GM23338 (cell line): Measurements from ENCODE around the gene MGLL. TPM values are rescaled to one million over a fixed set of nuclear protein-coding genes. Genes with fewer than 3 reads are reported as not detected.
"Not testable (repeated sequence)": the region's sequence is repeated elsewhere in the genome, so short reads cannot be mapped to it uniquely, and the experiment has no call there.

Source experiments
- ATAC-seq: fragments of 200-7000 bp; cut with Tn5 transposase; 3 replicates; pipeline ENCODE4 v1.9.1; 2020
- DNase-seq: peaks from one replicate; pipeline ENCODE4 v3.0.0-alpha.2; 2015; ENCODE audit warnings: low spot score
- H2AFZ ChIP-seq: fragments of 200-600 bp; sonication (generic); 2 replicates; pipeline ENCODE4 v1.8.0; 2016; ENCODE audit warnings: antibody characterized with exemption, mild to moderate bottlenecking, moderate library complexity
- H3F3A ChIP-seq: fragments of 200-600 bp; sonication (generic); replicated peaks from 2 replicates; pipeline ENCODE4 v1.8.0; 2017; ENCODE audit warnings: antibody characterized with exemption, mixed run types, low read depth
- H3K27ac ChIP-seq: fragments of 200-600 bp; sonication (generic); 2 replicates; pipeline ENCODE4 v1.6.1; 2016; ENCODE audit warnings: low read depth
- H3K27me3 ChIP-seq: fragments of 200-600 bp; sonication (generic); 2 replicates; pipeline ENCODE4 v1.8.0; 2016; ENCODE audit warnings: mild to moderate bottlenecking, mixed run types, moderate library complexity; ENCODE audit not compliant: insufficient read depth
- H3K36me3 ChIP-seq: fragments of 200-600 bp; sonication (generic); 2 replicates; pipeline ENCODE4 v1.8.0; 2016; ENCODE audit warnings: mild to moderate bottlenecking; ENCODE audit not compliant: insufficient read depth
- H3K4me1 ChIP-seq: fragments of 200-600 bp; sonication (generic); 2 replicates; pipeline ENCODE4 v1.8.0; 2016; ENCODE audit warnings: mild to moderate bottlenecking, moderate library complexity; ENCODE audit not compliant: insufficient read depth
- H3K4me2 ChIP-seq: fragments of 200-600 bp; sonication (generic); 2 replicates; pipeline ENCODE4 v1.7.1; 2017; ENCODE audit warnings: mixed run types
- H3K4me3 ChIP-seq: fragments of 200-600 bp; sonication (generic); 2 replicates; pipeline ENCODE4 v1.6.1; 2016; ENCODE audit warnings: mixed run types
- H3K79me2 ChIP-seq: fragments of 200-600 bp; sonication (generic); replicated peaks from 2 replicates; pipeline ENCODE4 v1.8.0; 2017; ENCODE audit warnings: mild to moderate bottlenecking; ENCODE audit not compliant: insufficient read depth
- H3K9me2 ChIP-seq: fragments of 200-600 bp; sonication (generic); 2 replicates; pipeline ENCODE4 v1.8.0; 2017; ENCODE audit not compliant: insufficient read depth
- H4K20me1 ChIP-seq: fragments of 200-600 bp; sonication (generic); replicated peaks from 2 replicates; pipeline ENCODE4 v1.8.0; 2017; ENCODE audit warnings: mild to moderate bottlenecking; ENCODE audit not compliant: insufficient read depth
- H3K27ac Mint-ChIP-seq: 2 replicates; pipeline ENCODE4 v1.8.0; 2020; ENCODE audit warnings: inconsistent platforms, mild to moderate bottlenecking, moderate library complexity, mixed read lengths
- H3K27me3 Mint-ChIP-seq: 3 replicates; pipeline ENCODE4 v1.8.0; 2022; ENCODE audit warnings: low read depth, mild to moderate bottlenecking, moderate library complexity, mixed read lengths, inconsistent platforms; ENCODE audit not compliant: insufficient read depth, poor library complexity
- H3K36me3 Mint-ChIP-seq: 3 replicates; pipeline ENCODE4 v1.8.0; 2021; ENCODE audit warnings: low read depth, mild to moderate bottlenecking, inconsistent platforms, moderate library complexity, mixed read lengths
- H3K4me1 Mint-ChIP-seq: 3 replicates; pipeline ENCODE4 v1.8.0; 2020; ENCODE audit warnings: mild to moderate bottlenecking, inconsistent platforms, mixed read lengths
- H3K4me3 Mint-ChIP-seq: 3 replicates; pipeline ENCODE4 v1.8.0; 2021; ENCODE audit warnings: moderate library complexity, mild to moderate bottlenecking, inconsistent platforms, mixed read lengths
- H3K9me3 Mint-ChIP-seq: 3 replicates; pipeline ENCODE4 v1.8.0; 2020; ENCODE audit warnings: moderate library complexity, mild to moderate bottlenecking, inconsistent platforms, mixed read lengths
- CREB1 ChIP-seq: fragments of 250-450 bp; sonication (Bioruptor Pico); IDR thresholded peaks from 2 replicates; pipeline ENCODE4 v1.5.0; 2020; ENCODE audit warnings: low read depth, mild to moderate bottlenecking, moderate library complexity
- EZH2 ChIP-seq: fragments of 200-600 bp; sonication (generic); IDR thresholded peaks from one replicate; pipeline ENCODE4 v1.8.0; 2017; ENCODE audit warnings: antibody characterized with exemption, mild to moderate bottlenecking, low read depth; ENCODE audit not compliant: unreplicated experiment
- EZH2phosphoT487 ChIP-seq: fragments of 200-600 bp; sonication (generic); IDR thresholded peaks from one replicate; pipeline ENCODE4 v1.8.1; 2018; ENCODE audit warnings: antibody characterized with exemption; ENCODE audit not compliant: unreplicated experiment
- JUNB ChIP-seq: IDR thresholded peaks from one replicate; pipeline ENCODE4 v1.6.1; 2016; ENCODE audit warnings: antibody characterized with exemption; ENCODE audit not compliant: unreplicated experiment
- NANOG ChIP-seq: IDR thresholded peaks from 2 replicates; pipeline ENCODE4 v1.6.1; 2016; ENCODE audit warnings: antibody characterized with exemption, borderline replicate concordance
- POLR2AphosphoS5 ChIP-seq: IDR thresholded peaks from 2 replicates; pipeline ENCODE4 v1.6.1; 2016; ENCODE audit warnings: antibody characterized with exemption, low read depth
- STAT1 ChIP-seq: IDR thresholded peaks from one replicate; pipeline ENCODE4 v1.6.1; 2016; ENCODE audit warnings: antibody characterized with exemption; ENCODE audit not compliant: unreplicated experiment
- ZNF114 ChIP-seq: fragments of 250-450 bp; sonication (Bioruptor Pico); IDR thresholded peaks from 2 replicates; pipeline ENCODE4 v1.5.0; 2020; ENCODE audit warnings: mild to moderate bottlenecking, moderate library complexity
- ZNF331 ChIP-seq: fragments of 250-450 bp; sonication (Bioruptor Pico); IDR thresholded peaks from 2 replicates; pipeline ENCODE4 v1.5.0; 2020; ENCODE audit warnings: low read depth, mild to moderate bottlenecking, moderate library complexity
- polyA plus RNA-seq: library from polyadenylated mRNA; unstranded; fragments of >200 nt; fragmentation: Nextera tagmentation; extraction: Ambion mirVana; gene quantifications from 2 replicates; pipeline ENCODE4 v1.2.1, GENCODE V29; 2016
- total RNA-seq: library from RNA; depleted of rRNA; stranded (reverse); fragments of >200 nt; shearing (Covaris generic); gene quantifications from 2 replicates; pipeline ENCODE4 v1.2.3, GENCODE V29; 2014
- TF ChIP-seq, protein P1 (sequence below): fragments of 250-450 bp; sonication (Bioruptor Pico); IDR thresholded peaks from 2 replicates; pipeline ENCODE4 v1.5.0; 2020; ENCODE audit warnings: mild to moderate bottlenecking, moderate library complexity
- TF ChIP-seq, protein P2 (sequence below): IDR thresholded peaks from 2 replicates; pipeline ENCODE4 v1.6.1; 2016; ENCODE audit warnings: antibody characterized with exemption
- TF ChIP-seq, protein P3 (sequence below), 2 experiments: fragments of 200-600 bp in 1 of 2; sonication (generic) in 1 of 2; conservative IDR thresholded peaks; 2 replicates each; pipeline versions ENCODE4 v1.5.1 to v1.6.1; 2016 to 2017; ENCODE audit warnings: antibody characterized with exemption in 2 of 2, low read depth in 2 of 2, mild to moderate bottlenecking in 2 of 2, moderate library complexity in 1 of 2

Gene MGLL
- total and polyA plus RNA-seq, 2 experiments from 2014 or later, result 0.71 to 0.83 TPM

DNA sequence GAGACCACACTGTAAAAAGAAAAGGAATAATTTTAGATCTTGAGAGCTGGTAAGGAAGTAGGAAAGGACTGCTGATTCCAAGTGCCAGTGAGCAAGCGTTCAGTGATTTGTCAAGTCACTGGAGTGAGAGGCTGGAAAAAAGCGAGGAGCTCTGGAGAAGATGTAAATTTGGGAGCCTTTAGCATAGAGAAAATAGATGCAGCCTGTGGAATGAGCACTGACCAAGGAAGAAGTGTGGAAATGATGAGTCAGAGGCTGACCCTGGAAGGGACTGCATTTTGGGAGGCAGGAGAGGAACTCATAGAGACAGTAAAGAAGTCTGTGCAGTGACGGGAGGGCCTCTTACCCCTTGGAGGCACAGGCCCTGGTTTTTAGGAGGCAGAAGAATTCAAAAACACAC lies 166.7 kb downstream of the MGLL start:
- DNase-seq, result no peak
- Histone ChIP-seq H3K27me3 (no peaks in the 10 kb centered on the region), H3K9me2 (no peaks in the 10 kb centered on the region), H3K4me1 (no peaks in the 10 kb centered on the region; the same call in 1 of the 2 replicates), H3K27ac (0 out of 2 replicates have a peak overlapping the region, but pooled peaks have one; percentile 50), H3K36me3 (no peaks in the 10 kb centered on the region; the same call in 1 of the 2 replicates), H3K4me2 (no peak overlapping the region), H2AFZ (no peak overlapping the region), H4K20me1 (no peaks in the 10 kb centered on the region), H3K79me2 (no peaks in the 10 kb centered on the region), H3K4me3 (no peak overlapping the region), H3F3A (no peaks in the 10 kb centered on the region)
- TF ChIP-seq NANOG (no peak), JUNB (no peak), ZNF114 (CRISPR knock-in tag) (no peak), POLR2AphosphoS5 (no peak), ZNF331 (no peak), EZH2phosphoT487 (no peak), CREB1 (CRISPR knock-in tag) (no peak), EZH2 (no peak), STAT1 (no peak)
- TF ChIP-seq, protein P1, sequence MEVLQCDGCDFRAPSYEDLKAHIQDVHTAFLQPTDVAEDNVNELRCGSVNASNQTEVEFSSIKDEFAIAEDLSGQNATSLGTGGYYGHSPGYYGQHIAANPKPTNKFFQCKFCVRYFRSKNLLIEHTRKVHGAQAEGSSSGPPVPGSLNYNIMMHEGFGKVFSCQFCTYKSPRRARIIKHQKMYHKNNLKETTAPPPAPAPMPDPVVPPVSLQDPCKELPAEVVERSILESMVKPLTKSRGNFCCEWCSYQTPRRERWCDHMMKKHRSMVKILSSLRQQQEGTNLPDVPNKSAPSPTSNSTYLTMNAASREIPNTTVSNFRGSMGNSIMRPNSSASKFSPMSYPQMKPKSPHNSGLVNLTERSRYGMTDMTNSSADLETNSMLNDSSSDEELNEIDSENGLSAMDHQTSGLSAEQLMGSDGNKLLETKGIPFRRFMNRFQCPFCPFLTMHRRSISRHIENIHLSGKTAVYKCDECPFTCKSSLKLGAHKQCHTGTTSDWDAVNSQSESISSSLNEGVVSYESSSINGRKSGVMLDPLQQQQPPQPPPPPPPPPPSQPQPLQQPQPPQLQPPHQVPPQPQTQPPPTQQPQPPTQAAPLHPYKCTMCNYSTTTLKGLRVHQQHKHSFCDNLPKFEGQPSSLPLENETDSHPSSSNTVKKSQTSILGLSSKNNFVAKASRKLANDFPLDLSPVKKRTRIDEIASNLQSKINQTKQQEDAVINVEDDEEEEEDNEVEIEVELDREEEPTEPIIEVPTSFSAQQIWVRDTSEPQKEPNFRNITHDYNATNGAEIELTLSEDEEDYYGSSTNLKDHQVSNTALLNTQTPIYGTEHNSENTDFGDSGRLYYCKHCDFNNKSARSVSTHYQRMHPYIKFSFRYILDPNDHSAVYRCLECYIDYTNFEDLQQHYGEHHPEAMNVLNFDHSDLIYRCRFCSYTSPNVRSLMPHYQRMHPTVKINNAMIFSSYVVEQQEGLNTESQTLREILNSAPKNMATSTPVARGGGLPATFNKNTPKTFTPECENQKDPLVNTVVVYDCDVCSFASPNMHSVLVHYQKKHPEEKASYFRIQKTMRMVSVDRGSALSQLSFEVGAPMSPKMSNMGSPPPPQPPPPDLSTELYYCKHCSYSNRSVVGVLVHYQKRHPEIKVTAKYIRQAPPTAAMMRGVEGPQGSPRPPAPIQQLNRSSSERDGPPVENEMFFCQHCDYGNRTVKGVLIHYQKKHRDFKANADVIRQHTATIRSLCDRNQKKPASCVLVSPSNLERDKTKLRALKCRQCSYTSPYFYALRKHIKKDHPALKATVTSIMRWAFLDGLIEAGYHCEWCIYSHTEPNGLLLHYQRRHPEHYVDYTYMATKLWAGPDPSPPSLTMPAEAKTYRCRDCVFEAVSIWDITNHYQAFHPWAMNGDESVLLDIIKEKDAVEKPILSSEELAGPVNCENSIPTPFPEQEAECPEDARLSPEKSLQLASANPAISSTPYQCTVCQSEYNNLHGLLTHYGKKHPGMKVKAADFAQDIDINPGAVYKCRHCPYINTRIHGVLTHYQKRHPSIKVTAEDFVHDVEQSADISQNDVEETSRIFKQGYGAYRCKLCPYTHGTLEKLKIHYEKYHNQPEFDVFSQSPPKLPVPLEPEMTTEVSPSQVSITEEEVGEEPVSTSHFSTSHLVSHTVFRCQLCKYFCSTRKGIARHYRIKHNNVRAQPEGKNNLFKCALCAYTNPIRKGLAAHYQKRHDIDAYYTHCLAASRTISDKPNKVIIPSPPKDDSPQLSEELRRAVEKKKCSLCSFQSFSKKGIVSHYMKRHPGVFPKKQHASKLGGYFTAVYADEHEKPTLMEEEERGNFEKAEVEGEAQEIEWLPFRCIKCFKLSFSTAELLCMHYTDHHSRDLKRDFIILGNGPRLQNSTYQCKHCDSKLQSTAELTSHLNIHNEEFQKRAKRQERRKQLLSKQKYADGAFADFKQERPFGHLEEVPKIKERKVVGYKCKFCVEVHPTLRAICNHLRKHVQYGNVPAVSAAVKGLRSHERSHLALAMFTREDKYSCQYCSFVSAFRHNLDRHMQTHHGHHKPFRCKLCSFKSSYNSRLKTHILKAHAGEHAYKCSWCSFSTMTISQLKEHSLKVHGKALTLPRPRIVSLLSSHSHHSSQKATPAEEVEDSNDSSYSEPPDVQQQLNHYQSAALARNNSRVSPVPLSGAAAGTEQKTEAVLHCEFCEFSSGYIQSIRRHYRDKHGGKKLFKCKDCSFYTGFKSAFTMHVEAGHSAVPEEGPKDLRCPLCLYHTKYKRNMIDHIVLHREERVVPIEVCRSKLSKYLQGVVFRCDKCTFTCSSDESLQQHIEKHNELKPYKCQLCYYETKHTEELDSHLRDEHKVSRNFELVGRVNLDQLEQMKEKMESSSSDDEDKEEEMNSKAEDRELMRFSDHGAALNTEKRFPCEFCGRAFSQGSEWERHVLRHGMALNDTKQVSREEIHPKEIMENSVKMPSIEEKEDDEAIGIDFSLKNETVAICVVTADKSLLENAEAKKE (CRISPR knock-in tag), result no peak
- TF ChIP-seq, protein P2, sequence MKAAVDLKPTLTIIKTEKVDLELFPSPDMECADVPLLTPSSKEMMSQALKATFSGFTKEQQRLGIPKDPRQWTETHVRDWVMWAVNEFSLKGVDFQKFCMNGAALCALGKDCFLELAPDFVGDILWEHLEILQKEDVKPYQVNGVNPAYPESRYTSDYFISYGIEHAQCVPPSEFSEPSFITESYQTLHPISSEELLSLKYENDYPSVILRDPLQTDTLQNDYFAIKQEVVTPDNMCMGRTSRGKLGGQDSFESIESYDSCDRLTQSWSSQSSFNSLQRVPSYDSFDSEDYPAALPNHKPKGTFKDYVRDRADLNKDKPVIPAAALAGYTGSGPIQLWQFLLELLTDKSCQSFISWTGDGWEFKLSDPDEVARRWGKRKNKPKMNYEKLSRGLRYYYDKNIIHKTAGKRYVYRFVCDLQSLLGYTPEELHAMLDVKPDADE, result no peak
- TF ChIP-seq, protein P3, sequence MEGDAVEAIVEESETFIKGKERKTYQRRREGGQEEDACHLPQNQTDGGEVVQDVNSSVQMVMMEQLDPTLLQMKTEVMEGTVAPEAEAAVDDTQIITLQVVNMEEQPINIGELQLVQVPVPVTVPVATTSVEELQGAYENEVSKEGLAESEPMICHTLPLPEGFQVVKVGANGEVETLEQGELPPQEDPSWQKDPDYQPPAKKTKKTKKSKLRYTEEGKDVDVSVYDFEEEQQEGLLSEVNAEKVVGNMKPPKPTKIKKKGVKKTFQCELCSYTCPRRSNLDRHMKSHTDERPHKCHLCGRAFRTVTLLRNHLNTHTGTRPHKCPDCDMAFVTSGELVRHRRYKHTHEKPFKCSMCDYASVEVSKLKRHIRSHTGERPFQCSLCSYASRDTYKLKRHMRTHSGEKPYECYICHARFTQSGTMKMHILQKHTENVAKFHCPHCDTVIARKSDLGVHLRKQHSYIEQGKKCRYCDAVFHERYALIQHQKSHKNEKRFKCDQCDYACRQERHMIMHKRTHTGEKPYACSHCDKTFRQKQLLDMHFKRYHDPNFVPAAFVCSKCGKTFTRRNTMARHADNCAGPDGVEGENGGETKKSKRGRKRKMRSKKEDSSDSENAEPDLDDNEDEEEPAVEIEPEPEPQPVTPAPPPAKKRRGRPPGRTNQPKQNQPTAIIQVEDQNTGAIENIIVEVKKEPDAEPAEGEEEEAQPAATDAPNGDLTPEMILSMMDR (conservative IDR thresholded peaks at IDR 0.05; ENCODE audit: low read depth in 2 of 2), result no peak
- peak overlapping the region; percentile 53 for H3K27ac Mint-ChIP-seq
- H3K27me3 Mint-ChIP-seq, result no peaks in the 10 kb centered on the region
- peaks cover 3% of the 10 kb centered on the region; the same call in 1 of the 3 replicates for H3K36me3 Mint-ChIP-seq
- no peaks in the 10 kb centered on the region for H3K9me3 Mint-ChIP-seq
- no peaks in the 10 kb centered on the region; the same call in 2 of the 3 replicates for H3K4me1 Mint-ChIP-seq
- no peak overlapping the region for H3K4me3 Mint-ChIP-seq
- no peak for ATAC-seq

DNA sequence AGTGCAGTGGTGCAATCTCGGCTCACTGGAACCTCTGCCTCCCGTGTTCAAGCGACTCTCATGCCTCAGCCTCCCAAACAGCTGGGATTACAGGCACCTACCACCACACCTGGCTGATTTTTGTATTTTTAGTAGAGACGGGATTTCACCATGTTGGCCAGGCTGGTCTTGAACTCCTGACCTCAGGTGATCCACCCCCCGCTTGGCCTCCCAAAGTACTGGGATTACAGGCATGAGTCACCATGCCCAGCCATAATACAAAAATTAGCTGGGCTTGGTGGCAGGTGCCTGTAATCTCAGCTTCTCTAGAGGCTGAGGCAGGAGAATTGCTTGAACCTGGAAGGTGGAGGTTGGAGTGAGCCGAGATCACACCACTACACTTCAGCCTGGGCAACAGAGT lies 167.3 kb downstream of the MGLL start:
- H3K27ac Mint-ChIP-seq, DNase-seq, H3K9me2 ChIP-seq, H3K4me3 Mint-ChIP-seq, H4K20me1 ChIP-seq, H3K36me3 Mint-ChIP-seq, H3K79me2 ChIP-seq, H3K4me2 ChIP-seq, H3K27me3 ChIP-seq, H3K4me1 Mint-ChIP-seq, H3K4me1 ChIP-seq, H3K9me3 Mint-ChIP-seq, H3K4me3 ChIP-seq, H3F3A ChIP-seq, ATAC-seq, H2AFZ ChIP-seq, H3K36me3 ChIP-seq, H3K27me3 Mint-ChIP-seq: not testable (repeated sequence)
- H3K27ac ChIP-seq, result 0 out of 2 replicates have a peak overlapping the region, but pooled peaks have one; percentile 50
